Nephron progenitor cell (in vitro differentiated cells): ENCODE data around the gene PRKAG3.

Experiments
- DNase-seq: peaks from one replicate; pipeline ENCODE4 v3.0.0; 2021
- H3K27ac Mint-ChIP-seq: 2 replicates; pipeline ENCODE4 v1.8.0; 2021; ENCODE audit warnings: mild to moderate bottlenecking, moderate library complexity, mixed read lengths
- H3K27me3 Mint-ChIP-seq: 2 replicates; pipeline ENCODE4 v1.8.0; 2021; ENCODE audit warnings: mild to moderate bottlenecking, low read depth, mixed read lengths; ENCODE audit not compliant: poor library complexity
- H3K36me3 Mint-ChIP-seq: 2 replicates; pipeline ENCODE4 v1.8.0; 2021; ENCODE audit warnings: low read depth, mixed read lengths
- H3K4me1 Mint-ChIP-seq: 2 replicates; pipeline ENCODE4 v1.8.0; 2021; ENCODE audit warnings: mixed read lengths
- H3K4me3 Mint-ChIP-seq: 2 replicates; pipeline ENCODE4 v1.8.0; 2021; ENCODE audit warnings: mild to moderate bottlenecking, moderate library complexity, mixed read lengths
- H3K9me3 Mint-ChIP-seq: 2 replicates; pipeline ENCODE4 v1.8.0; 2021; ENCODE audit warnings: mild to moderate bottlenecking, moderate library complexity, mixed read lengths
- TF ChIP-seq, protein P1 (sequence below): fragments of 200-600 bp; sonication (generic); IDR thresholded peaks from 2 replicates; pipeline ENCODE4 v1.5.0; 2021; ENCODE audit warnings: antibody characterized with exemption

The PRKAG3 gene

DNA sequence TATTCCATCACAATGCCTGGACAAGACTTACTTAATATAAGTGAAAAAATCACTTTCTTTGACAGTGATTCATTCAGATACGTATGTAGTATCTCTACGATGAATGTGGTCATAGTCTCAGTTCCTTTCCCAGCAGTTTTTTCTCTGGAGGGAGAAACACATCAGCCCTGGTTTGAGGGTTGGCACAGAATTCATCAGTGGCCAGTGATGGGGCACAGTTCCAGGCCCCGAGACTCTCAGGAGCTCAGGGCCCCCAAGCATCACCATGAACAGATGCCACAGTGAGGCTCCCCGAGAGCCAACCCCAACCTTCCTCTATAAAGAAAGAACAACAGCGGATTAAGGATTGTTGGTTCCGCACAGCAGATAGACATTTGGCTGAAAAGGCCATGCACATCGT, 12.5 kb downstream of the PRKAG3 start:
- Mint-ChIP-seq H3K9me3 (no peaks in the 10 kb centered on the region), H3K27ac (no peak overlapping the region), H3K27me3 (peaks cover 28% of the 10 kb centered on the region), H3K4me3 (no peak overlapping the region), H3K4me1 (peaks cover 7% of the 10 kb centered on the region), H3K36me3 (peaks cover 3% of the 10 kb centered on the region)
- TF ChIP-seq, protein P1, sequence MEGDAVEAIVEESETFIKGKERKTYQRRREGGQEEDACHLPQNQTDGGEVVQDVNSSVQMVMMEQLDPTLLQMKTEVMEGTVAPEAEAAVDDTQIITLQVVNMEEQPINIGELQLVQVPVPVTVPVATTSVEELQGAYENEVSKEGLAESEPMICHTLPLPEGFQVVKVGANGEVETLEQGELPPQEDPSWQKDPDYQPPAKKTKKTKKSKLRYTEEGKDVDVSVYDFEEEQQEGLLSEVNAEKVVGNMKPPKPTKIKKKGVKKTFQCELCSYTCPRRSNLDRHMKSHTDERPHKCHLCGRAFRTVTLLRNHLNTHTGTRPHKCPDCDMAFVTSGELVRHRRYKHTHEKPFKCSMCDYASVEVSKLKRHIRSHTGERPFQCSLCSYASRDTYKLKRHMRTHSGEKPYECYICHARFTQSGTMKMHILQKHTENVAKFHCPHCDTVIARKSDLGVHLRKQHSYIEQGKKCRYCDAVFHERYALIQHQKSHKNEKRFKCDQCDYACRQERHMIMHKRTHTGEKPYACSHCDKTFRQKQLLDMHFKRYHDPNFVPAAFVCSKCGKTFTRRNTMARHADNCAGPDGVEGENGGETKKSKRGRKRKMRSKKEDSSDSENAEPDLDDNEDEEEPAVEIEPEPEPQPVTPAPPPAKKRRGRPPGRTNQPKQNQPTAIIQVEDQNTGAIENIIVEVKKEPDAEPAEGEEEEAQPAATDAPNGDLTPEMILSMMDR = no peak
- DNase-seq = no peak

DNA sequence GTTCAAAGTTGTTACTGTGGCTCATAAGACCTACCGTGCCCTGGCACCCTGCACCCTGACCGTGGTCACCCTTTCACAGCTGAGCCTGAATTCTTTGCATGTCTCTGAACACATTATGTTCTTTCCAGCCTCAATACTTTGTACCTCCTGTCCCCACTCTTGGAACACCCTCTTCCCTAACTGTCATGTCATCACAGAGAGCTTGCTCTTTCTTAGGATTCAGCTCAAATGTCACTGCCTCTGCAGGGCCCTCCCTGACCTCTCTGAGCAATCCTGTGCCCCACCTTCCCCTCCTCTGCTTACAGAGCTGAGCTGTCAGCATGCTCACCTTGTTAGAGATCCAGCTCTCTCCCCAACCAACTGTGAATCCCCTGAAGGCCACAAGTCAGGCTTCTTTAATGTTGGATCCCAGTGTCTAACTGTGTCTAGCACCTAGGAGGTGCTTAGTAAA, 15.0 kb downstream of the PRKAG3 start:
- Mint-ChIP-seq H3K27me3 (peaks cover 20% of the 10 kb centered on the region), H3K4me1 (peaks cover 7% of the 10 kb centered on the region), H3K27ac (peak overlapping the region; percentile 5), H3K4me3 (no peak overlapping the region), H3K9me3 (no peaks in the 10 kb centered on the region), H3K36me3 (peaks cover 9% of the 10 kb centered on the region)
- DNase-seq = no peak
- TF ChIP-seq, protein P1 = no peak

DNA sequence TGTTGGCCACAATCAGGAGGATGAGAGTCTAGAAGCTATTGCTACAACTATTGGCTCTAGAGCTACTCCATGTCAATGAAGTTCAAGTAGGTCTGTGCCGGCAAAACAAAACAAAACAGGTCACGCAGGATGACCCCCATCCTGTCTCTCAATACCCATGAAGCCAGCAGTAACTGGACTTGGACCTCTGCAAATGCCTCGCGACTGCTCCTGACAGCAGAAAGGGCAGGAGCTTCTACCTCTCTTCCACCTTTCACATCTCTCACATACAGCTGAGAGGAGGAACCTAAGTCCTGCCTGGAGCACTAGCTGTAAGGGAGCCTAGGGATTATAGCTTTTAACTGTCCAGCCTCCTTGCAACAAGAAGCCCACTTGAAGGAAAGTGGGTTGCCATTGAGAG, 16.0 kb downstream of the PRKAG3 start:
- Mint-ChIP-seq H3K9me3 (no peaks in the 10 kb centered on the region), H3K27ac (no peak overlapping the region), H3K36me3 (peaks cover 9% of the 10 kb centered on the region), H3K4me1 (peaks cover 7% of the 10 kb centered on the region), H3K4me3 (no peak overlapping the region), H3K27me3 (peaks cover 12% of the 10 kb centered on the region)
- TF ChIP-seq, protein P1 = no peak
- no peak for DNase-seq

DNA sequence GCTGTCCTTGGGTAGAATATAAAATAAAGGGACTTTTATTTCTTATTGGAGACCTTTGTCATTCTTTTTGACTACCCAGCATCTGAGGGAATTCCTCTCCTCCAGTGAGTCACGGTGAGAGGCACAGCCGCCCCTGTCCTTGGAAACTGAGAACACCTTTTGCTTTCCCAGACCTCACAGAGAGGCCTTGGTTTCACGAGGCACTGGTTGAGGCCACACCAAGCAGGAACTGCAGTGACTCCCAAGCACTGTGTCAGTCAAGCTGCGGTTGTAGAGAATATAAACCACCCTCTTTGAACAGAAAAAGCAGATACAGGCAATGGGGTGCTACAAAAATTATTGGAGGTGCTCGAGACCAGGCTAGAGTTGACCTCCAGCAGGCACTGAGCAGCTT, 16.4 kb downstream of the PRKAG3 start:
- no peak overlapping the region for H3K27ac Mint-ChIP-seq
- peaks cover 7% of the 10 kb centered on the region for H3K4me1 Mint-ChIP-seq
- H3K4me3 Mint-ChIP-seq = no peak overlapping the region
- TF ChIP-seq, protein P1 = no peak
- peaks cover 9% of the 10 kb centered on the region for H3K36me3 Mint-ChIP-seq
- no peak for DNase-seq
- H3K27me3 Mint-ChIP-seq = peaks cover 12% of the 10 kb centered on the region
- no peaks in the 10 kb centered on the region for H3K9me3 Mint-ChIP-seq

DNA sequence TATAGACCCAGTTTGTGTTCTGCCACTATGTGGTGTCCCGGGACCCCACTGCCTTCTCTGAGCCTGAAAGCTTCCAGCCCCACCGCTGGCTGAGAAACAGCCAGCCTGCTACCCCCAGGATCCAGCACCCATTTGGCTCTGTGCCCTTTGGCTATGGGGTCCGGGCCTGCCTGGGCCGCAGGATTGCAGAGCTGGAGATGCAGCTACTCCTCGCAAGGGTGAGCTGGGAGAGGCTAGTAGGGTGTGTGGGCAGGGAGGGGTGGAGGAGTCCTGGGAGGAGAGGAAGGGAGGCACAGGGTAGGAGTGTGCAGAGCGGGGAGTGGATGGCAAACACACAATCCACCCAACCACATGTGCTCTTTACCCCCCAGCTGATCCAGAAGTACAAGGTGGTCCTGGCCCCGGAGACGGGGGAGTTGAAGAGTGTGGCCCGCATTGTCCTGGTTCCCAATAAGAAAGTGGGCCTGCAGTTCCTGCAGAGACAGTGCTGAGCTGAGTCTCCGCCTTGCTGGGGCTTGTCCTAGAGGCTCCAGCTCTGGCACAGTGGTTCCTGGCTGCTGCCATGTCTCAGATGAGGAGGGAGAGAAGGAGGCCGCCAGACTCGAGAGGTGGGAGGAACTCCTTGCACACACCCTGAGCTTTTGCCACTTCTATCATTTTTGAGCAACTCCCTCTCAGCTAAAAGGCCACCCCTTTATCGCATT, 16.9 kb downstream of the PRKAG3 start:
- peaks cover 9% of the 10 kb centered on the region for H3K36me3 Mint-ChIP-seq
- no peaks in the 10 kb centered on the region for H3K9me3 Mint-ChIP-seq
- H3K27me3 Mint-ChIP-seq = peaks cover 12% of the 10 kb centered on the region
- TF ChIP-seq, protein P1 = no peak
- peaks cover 7% of the 10 kb centered on the region for H3K4me1 Mint-ChIP-seq
- DNase-seq = no peak
- no peak overlapping the region for H3K27ac Mint-ChIP-seq
- H3K4me3 Mint-ChIP-seq = no peak overlapping the region
